Activated gamma-delta T cell treated with anti-CD3 and anti-CD28 coated beads, Interleukin-2, amount 50 U/mL, for 16 hours (primary cell): Measurements from ENCODE around the gene CECR2.
"Not testable (repeated sequence)": the region's sequence is repeated elsewhere in the genome, so short reads cannot be mapped to it uniquely, and the experiment has no call there.

Experiments
- DNase-seq: peaks from one replicate; pipeline ENCODE4 v3.0.0-alpha.2; 2020; ENCODE audit warnings: low read depth

Gene CECR2

DNA sequence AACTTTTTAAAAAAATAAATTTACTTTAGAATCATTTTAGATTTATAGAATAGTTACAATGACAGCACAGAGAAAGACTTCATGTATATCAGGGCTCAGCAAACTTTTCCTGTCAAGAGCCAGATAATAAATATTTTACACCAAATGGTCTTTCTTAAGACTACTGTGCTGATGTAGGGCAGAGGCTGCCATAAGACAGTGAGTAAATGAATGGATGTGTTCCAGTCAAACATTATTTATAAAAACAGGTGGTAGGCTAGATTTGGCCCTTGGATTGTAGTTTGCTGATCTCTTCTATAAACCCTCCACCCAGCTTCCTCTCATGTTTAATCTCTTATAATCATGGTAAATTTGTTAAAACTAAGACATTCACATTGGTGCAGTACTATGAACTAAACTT, 33.0 kb downstream of the CECR2 start:
- no peak for DNase-seq

DNA sequence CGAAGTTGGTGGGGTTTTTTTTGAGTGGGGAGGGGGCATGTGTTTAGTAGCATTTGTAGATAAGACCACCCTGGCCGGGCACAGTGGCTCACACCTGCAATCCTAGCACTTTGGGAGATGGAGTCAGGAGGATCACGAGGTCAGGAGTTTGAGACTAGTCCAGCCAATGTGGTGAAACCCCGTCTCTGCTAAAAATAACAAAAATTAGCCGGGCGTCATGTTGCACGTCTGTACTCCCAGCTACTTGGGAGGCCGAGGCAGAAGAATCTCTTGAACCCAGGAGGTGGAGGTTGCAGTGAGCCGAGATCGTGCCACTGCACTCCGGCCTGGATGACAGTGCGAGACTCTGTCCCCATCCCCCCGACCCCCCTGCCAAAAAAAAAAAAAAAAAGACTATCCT, 34.6 kb downstream of the CECR2 start:
- no peak for DNase-seq

DNA sequence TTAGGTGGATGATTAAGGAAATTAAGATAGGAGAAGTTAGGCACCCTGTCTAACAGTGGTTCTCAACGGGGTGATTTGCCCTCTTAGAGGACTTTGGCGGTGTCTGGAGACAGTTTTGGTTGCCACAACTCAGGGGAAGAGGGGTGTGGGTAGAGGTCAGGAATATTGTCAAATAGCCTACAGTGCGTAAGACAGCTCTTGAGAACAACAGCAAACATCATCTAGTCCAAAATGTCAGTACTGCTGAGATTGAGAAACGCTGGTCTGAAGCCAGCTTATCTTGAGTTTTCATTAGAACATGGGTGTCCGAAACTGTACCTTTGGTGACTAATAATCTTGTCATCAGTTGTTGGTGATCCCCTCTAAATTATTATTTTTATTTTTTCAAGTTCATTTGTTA, 38.4 kb downstream of the CECR2 start:
- no peak for DNase-seq

DNA sequence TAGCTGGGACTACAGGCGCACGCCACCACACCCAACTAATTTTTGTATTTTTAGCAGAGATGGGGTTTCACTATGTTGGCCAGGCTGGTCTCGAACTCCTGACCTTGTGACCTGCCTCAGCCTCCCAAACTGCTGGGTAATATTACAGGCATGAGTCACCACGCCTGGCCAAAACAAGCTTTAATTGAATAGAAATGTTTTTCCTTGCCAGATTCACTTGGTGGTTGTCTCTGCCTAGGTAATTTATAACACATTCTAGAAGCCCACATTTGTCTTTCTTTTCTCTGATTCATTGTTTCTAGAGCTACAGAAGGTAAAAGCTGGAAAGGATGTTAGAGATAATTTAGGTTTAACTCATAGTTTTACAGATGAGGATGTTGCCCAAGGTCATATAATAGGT, 41.3 kb downstream of the CECR2 start:
- DNase-seq = no peak

DNA sequence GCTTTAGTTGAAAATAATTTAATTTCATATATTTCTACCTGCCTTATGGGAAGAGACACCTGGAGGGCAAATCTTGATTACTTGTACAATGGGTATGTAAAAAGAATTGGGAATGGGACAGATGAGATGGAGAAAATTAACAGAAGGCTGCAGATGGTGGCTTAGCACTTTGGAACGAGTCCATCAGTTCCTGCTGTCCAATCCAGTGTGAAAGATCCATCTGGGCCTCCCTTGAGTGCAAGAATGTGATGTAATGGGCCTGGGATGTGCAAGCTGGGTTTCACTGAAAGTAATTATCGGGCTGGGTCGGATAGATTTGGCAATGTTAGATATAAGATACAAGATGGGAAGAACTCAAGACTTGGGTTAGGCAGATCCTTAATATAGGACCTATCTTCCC, 42.0 kb downstream of the CECR2 start:
- no peak for DNase-seq

DNA sequence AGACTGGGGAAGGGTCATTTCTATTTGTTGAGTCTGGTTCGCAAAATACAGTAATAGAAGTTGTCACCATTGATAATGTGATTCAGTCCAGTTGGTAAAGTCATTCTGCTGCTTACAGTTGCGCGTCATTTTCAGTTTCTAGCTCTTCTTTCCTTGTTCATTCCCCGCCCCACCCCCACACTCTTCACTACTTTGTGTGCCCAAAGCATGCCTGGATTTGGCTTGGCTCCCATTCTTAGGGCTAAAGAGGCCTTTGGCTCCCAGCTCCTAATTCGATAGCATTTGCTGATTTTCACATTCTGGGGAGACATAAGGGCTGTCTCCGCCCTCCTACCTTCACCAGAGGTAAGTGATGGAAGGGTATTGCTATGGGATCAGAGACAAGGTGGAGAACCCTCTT, 43.0 kb downstream of the CECR2 start:
- no peak for DNase-seq

DNA sequence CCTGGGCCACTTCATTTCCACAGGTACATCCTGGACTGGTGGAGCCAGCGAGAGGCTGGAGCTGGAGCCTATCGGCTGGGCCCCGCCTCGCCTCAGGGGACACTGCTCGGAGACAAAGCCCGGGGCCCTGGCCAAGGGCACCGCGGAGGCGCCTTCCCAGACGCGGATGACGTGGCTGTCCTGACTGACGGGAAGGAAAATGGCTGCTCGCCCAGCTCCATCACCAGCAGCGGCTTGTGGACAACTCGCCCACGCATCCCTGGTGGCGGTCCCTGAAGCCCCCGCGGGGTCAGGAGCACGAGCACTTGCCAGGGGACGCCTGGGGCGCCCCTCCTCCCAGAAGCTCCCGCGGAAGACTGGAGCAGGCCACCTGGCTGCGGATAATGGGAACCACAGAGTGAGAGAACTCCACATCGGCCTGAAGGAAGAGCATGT, 49.6 kb downstream of the CECR2 start:
- DNase-seq = no peak

DNA sequence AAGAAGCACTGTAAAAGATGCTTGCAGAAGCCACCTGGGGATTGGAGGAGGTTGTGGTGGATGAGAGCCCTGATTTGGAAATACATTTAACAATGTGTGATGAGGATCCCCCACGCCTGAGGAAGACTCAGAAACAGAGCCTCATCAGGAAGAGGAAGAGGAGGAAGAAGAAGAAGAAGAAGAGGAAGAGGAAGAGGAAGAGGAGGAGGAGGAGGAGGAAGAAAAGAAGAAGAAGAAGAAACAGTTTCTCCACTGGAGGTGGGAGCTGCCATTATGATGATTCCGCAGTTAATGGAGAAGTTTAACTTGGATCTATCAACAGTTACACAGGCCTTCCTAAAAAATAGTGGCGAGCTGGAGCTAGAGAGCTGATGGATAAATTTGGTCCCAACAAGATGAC, 50.1 kb downstream of the CECR2 start:
- DNase-seq = no peak

DNA sequence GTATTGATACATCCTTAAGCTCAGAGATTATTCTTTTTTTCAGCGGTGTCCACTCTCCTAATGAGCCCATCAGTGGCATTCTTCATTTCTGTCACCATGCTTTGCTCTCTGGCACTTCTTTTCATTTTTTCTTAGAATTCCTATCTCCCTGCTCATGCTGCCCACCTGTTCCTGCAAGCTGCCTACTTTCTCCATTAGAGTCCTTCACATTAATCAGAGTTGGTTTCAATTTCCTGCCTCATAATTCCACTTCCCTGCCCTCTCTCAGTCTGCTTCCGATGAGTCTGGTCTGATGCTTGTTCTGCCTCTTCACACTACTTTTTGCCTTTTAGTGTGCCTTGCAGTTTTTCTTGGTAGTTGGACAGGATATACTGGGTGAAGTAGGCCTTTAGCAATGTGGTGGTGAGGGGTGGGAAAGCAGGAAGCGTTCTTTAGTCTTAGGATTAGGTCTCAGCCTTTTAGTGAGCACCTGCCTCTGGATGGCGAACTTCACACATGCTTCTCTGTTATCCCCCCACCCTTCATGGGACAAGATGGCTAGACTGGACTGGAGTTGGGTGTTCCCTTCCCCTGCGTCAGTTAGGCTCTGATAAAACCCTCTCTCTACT, 53.6 kb downstream of the CECR2 start:
- DNase-seq = no peak

DNA sequence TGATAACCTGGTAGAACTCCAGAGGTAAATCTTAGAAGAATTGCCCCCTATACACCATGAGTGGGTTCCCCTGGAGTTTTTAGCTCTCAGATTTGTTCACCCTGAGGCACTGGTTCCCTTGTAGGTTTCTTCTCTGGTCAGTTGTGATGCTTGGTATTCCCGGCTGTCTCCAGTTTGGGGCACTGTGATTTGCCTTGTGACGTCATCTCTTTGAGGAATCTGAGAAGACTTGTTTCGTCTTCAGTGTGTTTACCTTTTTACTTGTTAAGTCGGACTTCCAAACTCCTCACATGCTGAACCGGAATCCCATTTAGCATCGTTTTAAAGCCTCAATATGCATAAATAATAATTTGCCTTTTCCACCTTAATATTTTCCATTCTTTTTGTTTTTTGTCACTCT, 54.4 kb downstream of the CECR2 start:
- DNase-seq = no peak

DNA sequence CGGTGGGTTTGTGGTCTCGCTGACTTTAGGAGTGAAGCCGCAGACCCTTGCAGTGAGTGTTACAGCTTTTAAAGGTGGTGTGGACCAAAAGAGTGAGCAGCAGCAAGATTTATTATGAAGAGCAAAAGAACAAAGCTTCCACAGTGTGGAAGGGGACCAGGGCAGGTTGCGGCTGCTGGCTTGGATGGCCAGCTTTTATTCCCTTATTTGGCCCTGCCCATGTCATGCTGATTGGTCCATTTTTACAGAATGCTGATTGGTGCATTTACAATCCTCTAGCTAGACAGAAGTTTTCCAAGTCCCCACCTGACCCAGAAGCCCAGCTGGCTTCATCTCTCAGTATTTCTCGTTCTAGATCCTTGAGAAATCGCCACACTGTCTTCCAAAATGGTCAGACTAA, 58.3 kb downstream of the CECR2 start:
- DNase-seq = not testable (repeated sequence)

DNA sequence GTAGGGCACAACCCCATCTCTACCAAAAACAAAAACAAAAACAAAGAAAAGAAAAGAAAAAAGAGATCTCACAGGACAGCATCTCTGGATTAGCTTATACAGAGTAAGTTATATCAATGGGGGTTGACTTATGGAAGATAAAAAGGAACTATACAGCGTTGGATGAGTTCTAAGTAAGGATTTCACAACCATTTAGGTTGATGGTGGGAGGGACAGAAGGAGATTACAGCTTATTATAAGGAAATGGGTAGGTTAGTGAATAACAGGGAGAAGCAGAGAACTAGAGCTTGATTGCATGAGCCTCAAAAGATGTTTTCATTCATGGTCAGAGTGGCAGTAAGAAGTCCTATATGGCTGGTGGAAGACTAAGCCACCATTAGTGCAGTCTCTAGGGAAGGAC, 60.3 kb downstream of the CECR2 start:
- DNase-seq = no peak

DNA sequence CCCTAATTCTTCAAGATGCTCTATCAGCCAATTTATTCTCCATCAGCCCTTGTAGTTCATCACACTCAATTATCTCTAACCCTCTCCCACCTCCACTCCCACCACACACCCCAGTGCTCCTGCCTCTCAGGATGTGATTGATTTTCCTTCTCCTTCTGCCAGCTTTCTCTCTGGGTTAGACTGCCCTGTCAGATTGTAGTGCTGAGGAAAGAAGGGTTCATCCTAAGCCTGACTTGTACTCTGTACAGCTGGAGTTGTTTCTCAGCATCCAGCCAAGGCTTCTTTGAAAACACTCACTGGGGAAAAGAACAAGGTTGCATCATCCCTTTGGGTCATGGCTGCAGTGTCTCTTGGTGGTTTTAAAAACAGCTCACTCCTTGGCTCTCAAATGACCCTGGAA, 61.2 kb downstream of the CECR2 start:
- DNase-seq = no peak

DNA sequence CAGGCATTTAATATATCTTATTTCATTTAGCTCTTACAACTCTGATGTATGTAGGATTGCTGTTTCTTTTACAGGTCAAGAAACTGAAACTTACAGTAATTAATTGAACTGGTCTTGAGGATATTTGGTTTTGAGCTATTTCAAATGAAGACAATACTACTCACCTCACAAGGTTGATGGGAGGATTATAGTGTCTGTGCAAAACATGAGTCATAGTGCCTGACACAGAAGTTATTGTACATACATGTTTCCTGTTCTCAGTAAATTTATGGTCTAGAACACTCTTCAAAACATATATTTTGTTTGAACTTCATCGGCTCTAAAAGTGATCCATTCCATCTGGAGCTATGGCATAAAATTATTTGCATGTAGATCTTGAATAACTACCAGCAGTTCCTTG, 61.9 kb downstream of the CECR2 start:
- no peak for DNase-seq

DNA sequence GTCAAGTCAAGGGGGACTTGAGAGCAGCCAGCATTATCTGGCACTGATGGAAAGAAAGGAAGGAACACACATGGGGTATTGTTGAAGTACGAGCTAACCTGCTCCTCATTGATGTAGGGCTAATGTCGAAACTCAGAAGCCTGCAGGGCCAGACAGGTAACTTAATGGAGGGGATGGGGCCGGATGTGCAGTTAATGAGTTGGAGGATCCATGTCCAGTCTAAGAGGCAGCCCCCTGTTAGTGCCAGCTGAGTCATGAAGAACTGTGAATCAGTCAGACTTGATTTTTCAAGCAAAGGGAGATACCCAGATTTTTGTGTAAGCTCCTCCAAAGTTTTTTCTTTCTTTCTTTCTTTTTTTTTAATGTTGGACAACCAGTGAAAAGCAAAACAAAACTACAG, 65.6 kb downstream of the CECR2 start:
- no peak for DNase-seq

DNA sequence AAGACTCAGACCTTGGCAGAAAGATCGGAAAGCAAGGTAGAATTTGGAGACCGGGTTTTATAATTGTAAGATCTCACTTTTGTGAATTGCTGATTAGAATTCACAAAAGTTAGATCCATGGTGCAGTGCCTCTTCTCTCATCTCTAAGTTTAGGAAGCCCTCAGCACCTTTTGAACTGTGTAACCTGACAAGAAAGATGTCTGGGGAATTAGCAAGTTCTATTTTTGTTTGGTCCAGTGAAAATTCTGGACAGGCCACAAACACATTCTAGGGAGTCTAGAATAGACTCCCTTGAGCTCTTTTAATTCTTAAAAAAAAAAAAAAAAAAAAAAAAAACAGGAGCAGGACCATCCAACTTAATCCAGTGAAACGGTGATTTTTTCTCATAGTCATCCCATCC, 66.1 kb downstream of the CECR2 start:
- DNase-seq = no peak

DNA sequence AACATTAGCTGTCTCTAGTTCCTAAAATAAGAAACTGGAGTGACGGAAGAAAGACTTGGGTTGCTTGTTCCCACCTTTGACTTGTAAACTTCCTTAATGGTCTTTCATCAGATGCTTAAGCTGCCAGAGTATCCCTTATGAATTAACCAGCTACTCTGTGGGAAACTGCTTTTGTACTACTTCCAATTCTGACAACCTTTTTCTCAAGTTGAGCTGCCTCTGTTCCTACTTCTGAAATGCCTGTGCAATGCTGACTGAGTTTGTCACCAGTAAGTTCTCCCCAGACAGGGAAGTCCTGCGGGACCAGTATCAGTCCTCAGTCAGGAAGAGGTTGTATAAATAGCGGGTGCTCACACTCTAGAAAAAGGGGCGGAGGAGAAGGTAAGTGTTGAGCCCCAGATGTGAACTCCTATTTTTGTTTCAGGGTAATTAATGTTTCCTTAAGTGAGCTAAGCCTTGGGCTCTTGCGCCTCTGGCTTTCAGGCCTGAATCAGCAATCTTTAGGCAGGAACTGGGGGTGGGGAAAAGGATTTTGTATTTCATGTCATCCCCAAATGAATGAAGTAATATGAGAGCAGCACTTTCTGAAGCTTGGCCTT, 67.2 kb downstream of the CECR2 start:
- no peak for DNase-seq

DNA sequence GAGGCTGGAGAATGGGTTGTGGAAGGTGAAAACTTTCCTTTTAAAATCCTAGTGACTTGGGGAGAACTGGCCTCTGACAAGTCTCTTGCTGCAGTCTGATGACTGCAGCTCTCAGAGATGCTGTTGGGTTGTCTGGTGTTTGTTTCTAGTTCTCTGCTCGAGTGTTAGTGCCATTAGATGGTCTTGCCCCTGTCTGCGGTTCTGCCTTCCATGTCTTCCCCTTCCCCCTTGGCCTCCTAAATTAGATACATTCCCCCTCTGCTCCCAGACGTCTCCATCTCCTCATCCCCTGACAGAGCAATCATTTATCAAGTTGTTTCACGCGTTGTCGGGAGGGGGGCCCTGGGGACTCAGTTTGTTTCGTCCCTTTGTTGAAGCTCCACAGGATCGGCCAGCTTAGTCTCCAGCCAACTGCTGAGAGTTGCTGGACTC, 67.7 kb downstream of the CECR2 start:
- no peak for DNase-seq

DNA sequence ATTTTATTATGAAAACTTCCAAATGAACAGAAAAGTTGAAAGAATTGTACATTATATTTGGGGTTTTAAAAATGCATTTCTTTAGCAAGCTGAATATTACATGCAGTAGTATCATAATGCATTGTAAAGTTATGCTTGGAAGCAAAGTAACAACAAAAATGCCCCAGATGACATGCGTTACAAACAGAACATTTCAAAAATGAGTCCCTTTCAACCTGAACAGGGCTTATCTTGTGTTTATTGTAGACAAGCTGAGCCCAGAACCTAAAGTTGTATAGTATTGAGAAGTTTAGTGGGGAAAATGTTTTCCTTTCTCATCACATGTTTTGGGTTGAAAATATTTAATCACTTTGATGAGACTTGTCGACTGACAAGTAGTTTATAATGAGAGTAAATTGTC, 68.8 kb downstream of the CECR2 start:
- DNase-seq = no peak

DNA sequence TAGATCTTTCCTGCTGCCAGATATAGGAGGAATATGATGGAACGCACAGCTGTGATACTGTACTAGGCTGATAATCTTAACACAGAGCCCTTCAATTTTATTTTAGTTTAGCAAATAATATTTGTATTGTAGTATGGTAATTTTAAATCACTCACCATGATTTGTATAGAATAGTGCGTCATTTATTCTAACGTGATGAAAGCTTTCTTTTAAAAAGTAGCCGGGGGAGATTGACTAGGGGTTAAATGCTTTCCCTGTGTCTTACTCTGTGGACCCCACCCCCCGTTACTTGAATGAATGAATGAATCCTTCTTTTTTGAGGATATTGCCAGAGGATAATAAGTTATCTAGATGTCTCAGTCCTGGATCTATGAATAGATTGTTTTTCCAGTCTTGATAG, 72.1 kb downstream of the CECR2 start:
- DNase-seq = no peak

DNA sequence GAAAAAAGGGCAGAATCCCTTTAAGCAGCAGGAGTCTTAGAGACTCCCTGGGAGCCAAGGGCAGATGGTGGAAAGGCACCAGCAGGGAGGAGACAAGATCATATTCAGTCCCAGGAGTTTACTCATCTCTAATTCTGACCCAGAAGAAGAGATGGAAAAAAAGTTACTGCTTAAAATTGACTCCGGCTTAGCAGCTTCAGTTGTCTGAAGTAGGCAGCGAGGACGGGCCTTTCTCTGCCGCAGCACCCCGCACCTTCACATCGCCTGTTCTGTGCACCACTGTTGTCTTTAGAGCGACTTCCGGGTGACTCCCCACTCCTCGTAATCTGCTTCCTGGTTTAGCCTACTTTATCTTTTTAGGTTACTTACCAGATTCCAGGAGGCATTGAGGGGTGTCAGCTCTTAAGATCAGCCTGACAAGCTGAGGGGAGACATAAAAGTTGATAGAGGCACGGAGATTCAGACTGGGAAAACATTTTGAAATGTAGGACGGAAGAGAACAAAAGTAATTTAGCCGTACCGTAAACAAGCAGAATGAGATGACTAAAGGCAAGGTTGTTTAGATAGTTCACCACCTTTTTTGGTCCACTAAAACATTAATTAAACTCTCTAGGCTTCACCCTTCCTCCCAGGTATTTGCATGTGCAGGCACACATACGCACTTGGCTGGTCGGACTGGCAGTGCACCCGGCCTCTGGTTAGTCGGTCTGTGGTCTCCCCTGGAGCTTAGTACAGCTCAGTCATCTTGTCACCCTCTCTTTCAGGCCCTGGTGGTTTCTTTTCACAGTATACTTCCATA, 74.3 kb downstream of the CECR2 start:
- DNase-seq = no peak

DNA sequence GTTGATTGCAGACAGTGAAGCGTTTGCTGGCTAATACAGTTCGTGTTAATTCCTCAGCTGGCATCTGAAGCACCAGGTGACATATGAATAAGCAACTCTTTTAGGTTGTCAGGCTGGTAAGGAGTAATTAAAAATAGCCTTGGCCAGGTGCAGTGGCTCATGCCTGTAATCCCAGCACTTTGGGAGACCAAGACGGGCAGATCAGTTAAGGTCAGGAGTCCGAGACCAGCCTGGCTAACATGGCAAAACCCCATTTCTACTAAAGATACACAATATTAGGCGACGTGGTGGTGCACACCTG, 74.9 kb downstream of the CECR2 start:
- DNase-seq = no peak

DNA sequence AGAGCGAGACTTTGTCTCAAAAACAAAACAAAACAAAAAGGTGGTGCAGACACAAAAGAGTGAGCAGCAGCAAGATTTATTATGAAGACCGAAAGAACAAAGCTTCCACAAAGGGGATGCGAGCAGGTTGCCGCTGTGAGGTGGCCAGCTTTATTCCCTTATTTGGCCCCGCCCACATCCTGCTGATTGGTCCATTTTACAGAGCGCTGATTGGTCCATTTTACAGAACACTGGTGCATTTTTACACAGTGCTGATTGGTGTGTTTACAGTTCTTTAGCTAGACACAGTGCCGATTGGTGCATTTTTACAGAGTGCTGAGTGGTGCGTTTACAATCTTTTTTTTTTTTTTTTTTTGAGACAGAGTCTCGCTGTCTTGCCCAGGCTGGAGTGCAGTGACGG, 77.4 kb downstream of the CECR2 start:
- no peak for DNase-seq

DNA sequence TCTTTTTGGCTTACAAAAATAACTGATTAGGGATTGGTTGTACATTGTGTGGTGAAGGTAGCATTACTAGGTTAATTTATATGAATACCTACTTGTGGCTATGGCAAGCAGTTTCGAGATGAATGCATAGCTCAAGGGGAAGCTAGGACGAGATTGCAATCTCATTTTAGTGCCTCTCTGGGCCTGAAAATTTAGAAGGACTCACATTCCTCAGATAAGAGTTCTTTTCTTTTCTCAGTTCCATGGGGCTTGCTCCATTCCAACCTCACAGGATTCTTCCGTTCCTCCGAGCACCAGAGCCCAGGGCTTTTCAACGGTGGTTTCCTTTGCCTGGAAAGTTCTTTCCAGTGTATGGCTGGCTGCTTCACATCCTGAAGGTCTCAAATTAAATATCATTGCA, 82.1 kb downstream of the CECR2 start:
- no peak for DNase-seq
